Ascending aorta (tissue), 2 donors: ENCODE measurements around the gene CADM2. TPM values are rescaled to one million over a fixed set of nuclear protein-coding genes. Genes with fewer than 3 reads are reported as not detected.

Experiments
- DNase-seq, 2 donors: peaks; one replicate each; pipeline ENCODE4 v3.0.0-alpha.2; 2019; ENCODE audit warnings: low spot score in 2 of 2
- H3K27ac ChIP-seq, 2 donors: fragments of 200-600 bp; sonication (generic); one replicate each; pipeline ENCODE4 v1.5.1; 2016 to 2017; ENCODE audit warnings: mild to moderate bottlenecking in 1 of 2
- H3K27me3 ChIP-seq: fragments of 200-600 bp; sonication (generic); one replicate; pipeline ENCODE4 v1.5.1; 2017
- H3K36me3 ChIP-seq, 2 donors: fragments of 200-600 bp; sonication (generic); one replicate each; pipeline ENCODE4 v1.5.1; 2016
- H3K4me1 ChIP-seq, 2 donors: fragments of 200-600 bp; sonication (generic); one replicate each; pipeline ENCODE4 v1.5.1; 2016 to 2017; ENCODE audit warnings: mild to moderate bottlenecking in 1 of 2
- H3K4me3 ChIP-seq, 2 donors: fragments of 200-600 bp; sonication (generic); one replicate each; pipeline ENCODE4 v1.5.1; 2016 to 2017; ENCODE audit warnings: mild to moderate bottlenecking in 1 of 2
- H3K9me3 ChIP-seq, 2 donors: fragments of 200-600 bp; sonication (generic); one replicate each; pipeline ENCODE4 v1.5.1; 2016
- intact Hi-C: fragments of 100-400 bp; cut with DNase I; formaldehyde crosslinking; loops from one replicate; pipeline ENCODE4 v1.15.1; 2023
- total RNA-seq: library from RNA; depleted of rRNA; stranded (reverse); fragments of >200 nt; gene quantifications from one replicate; pipeline ENCODE4 v1.1.0, GENCODE V29; 2016
- TF ChIP-seq, protein P1 (sequence below), 3 experiments: fragments of 200-600 bp in 2 of 3; fragments of 450-650 bp in 1 of 3; sonication (generic) in 2 of 3; IDR thresholded peaks; one replicate each; pipeline ENCODE4 v1.5.1; 2016 to 2019; ENCODE audit warnings: antibody characterized with exemption in 3 of 3, mild to moderate bottlenecking in 1 of 3, moderate library complexity in 1 of 3

Gene CADM2
- total RNA-seq, 1 donor from 2014 or later: 23.0 TPM

DNA sequence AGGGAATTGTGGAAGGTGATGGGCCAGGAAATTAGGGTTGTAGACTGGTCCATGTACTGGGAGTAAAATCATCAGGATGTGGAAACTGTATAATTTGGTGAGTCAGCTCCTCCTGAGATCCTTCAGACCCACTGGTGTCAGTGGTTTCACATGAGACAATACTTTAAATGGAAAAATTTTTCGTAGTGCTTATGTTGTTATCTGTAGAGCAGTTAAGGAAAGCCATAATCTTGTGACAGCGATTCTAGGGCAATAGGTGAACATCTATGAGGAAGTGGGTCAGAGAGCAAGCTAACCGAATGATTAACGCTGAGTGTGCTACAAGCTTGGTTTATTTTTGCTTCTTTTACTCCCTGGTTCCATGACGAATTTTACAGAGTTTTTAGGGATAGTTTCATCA lies 200.6 kb downstream of the CADM2 start:
- no peak overlapping the region for H3K27ac ChIP-seq
- no peaks in the 10 kb centered on the region for H3K4me1 ChIP-seq
- H3K4me3 ChIP-seq: no peak overlapping the region
- TF ChIP-seq, protein P1, sequence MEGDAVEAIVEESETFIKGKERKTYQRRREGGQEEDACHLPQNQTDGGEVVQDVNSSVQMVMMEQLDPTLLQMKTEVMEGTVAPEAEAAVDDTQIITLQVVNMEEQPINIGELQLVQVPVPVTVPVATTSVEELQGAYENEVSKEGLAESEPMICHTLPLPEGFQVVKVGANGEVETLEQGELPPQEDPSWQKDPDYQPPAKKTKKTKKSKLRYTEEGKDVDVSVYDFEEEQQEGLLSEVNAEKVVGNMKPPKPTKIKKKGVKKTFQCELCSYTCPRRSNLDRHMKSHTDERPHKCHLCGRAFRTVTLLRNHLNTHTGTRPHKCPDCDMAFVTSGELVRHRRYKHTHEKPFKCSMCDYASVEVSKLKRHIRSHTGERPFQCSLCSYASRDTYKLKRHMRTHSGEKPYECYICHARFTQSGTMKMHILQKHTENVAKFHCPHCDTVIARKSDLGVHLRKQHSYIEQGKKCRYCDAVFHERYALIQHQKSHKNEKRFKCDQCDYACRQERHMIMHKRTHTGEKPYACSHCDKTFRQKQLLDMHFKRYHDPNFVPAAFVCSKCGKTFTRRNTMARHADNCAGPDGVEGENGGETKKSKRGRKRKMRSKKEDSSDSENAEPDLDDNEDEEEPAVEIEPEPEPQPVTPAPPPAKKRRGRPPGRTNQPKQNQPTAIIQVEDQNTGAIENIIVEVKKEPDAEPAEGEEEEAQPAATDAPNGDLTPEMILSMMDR (IDR thresholded peaks at IDR 0.05): no peak
- H3K9me3 ChIP-seq: no peaks in the 10 kb centered on the region
- intact Hi-C loops: no loop called here
- no peaks in the 10 kb centered on the region for H3K36me3 ChIP-seq
- H3K27me3 ChIP-seq: no peaks in the 10 kb centered on the region
- DNase-seq: no peak

DNA sequence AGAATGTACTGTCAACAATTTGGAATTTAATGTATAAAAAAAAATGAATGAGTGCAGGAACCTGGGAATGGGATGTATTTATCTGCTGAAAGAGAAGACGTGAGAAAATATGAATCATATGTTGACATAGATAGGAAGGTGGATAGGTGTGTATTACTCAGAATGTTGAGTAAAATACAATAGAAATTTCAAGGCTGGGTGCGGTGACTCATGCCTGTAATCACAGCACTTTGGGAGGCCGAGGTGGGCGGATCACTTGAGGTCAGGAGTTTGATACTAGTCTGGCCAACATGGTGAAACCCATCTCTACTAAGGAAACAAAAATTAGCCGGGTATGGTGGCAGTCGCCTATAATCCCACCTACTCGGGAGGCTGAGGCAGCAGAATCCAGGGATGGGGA lies 202.8 kb downstream of the CADM2 start:
- H3K36me3 ChIP-seq: no peaks in the 10 kb centered on the region
- no peak overlapping the region for H3K27ac ChIP-seq
- H3K9me3 ChIP-seq: no peaks in the 10 kb centered on the region
- no peaks in the 10 kb centered on the region for H3K4me1 ChIP-seq
- TF ChIP-seq, protein P1 (IDR thresholded peaks at IDR 0.05): no peak
- no peaks in the 10 kb centered on the region for H3K27me3 ChIP-seq
- intact Hi-C loops: no loop called here
- H3K4me3 ChIP-seq: no peak overlapping the region
- no peak for DNase-seq

DNA sequence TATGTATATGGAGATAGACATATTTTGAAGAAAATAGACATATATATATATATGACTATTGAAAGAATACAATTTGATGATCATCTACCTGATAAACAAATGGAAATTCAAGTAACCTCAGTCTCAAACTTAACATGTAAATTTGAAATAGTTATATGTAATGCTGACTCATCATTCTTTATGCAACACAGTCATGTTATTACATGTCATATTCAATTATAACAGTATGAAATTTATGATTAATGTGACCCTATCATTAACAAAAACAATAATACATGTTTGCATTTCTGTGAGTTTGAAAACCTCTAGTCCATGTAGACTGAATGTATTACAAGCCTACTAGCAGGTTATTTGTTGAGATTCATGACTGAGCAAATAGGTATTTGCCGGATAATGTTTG lies 204.1 kb downstream of the CADM2 start:
- Histone ChIP-seq H3K27me3 (no peaks in the 10 kb centered on the region), H3K4me1 (no peaks in the 10 kb centered on the region), H3K4me3 (no peak overlapping the region), H3K36me3 (no peaks in the 10 kb centered on the region), H3K9me3 (no peaks in the 10 kb centered on the region), H3K27ac (no peak overlapping the region)
- TF ChIP-seq, protein P1 (IDR thresholded peaks at IDR 0.05): no peak
- DNase-seq: no peak
- intact Hi-C loops: no loop called here

DNA sequence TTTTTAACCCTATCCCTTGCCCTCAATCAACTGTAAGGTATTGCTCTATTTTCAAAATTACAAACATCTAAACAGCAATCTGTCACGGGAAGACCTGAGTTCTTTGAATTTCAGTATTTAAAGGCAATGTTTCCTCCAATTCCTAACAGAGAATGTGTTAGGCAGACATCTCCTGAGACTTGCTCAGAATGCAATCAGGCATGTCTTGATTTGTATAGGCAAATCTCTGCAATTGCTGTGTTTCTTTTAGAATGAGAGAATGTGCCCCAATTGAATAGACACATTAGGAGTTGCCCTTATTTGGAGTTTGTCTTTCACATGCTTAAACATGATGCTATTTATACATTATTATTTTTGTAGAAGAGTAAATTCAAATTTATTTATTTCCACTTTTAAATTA lies 205.6 kb downstream of the CADM2 start:
- TF ChIP-seq, protein P1 (IDR thresholded peaks at IDR 0.05): no peak
- intact Hi-C loops: no loop called here
- Histone ChIP-seq H3K27ac (no peak overlapping the region), H3K27me3 (no peaks in the 10 kb centered on the region), H3K4me1 (no peaks in the 10 kb centered on the region), H3K9me3 (no peaks in the 10 kb centered on the region), H3K4me3 (no peak overlapping the region), H3K36me3 (no peaks in the 10 kb centered on the region)
- DNase-seq: no peak

DNA sequence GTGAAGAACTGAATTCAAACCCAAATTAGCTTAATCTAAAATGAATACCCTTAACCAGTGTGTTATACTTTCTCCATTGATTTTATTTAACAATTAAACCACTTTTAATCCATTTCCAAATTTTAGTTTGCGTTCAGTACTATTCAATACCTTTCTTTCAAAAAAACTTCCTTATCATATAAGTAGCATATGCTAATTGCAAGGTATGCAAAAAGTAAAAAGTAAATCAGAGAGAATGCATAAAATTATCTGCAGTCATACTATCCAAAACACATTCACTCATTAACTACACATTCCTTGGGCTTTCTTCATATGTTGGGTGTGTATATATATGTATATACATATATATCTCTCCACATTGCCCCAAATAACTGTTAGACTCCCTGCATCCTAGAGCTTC lies 208.8 kb downstream of the CADM2 start:
- no peak overlapping the region for H3K27ac ChIP-seq
- TF ChIP-seq, protein P1 (IDR thresholded peaks at IDR 0.05): no peak
- intact Hi-C loops: no loop called here
- DNase-seq: no peak
- H3K36me3 ChIP-seq: no peaks in the 10 kb centered on the region
- H3K9me3 ChIP-seq: no peaks in the 10 kb centered on the region
- no peaks in the 10 kb centered on the region for H3K27me3 ChIP-seq
- H3K4me1 ChIP-seq: no peaks in the 10 kb centered on the region
- H3K4me3 ChIP-seq: no peak overlapping the region

DNA sequence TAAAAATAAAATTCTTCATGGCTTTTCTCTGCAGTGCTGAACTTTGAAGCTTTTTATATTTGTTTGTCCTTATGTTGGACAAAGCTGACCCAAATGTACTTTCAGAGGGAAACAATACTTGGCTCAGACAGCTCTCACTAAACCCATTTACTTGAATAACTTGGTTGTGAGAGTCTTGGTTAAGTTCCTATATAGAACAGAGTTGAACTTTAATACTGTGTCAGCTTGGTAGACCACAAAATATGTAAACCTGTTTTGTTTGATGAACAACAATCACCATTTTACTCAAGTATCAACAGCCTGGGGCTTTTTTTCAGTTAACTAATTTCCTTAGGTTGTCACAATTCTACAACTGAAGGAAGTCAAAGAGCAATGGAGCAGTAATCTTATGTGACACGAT lies 211.9 kb downstream of the CADM2 start:
- TF ChIP-seq, protein P1 (IDR thresholded peaks at IDR 0.05): no peak
- no peaks in the 10 kb centered on the region for H3K4me1 ChIP-seq

More for the DNA sequence above, 211.9 kb downstream of the CADM2 start:
- DNase-seq: no peak
- H3K9me3 ChIP-seq: no peaks in the 10 kb centered on the region
- intact Hi-C loops: no loop called here
- H3K27me3 ChIP-seq: no peaks in the 10 kb centered on the region
- no peaks in the 10 kb centered on the region for H3K36me3 ChIP-seq
- H3K27ac ChIP-seq: no peak overlapping the region
- no peak overlapping the region for H3K4me3 ChIP-seq
